Stimulated activated CD4-positive, alpha-beta T cell treated with anti-CD3 and anti-CD28 coated beads, TNF-alpha, amount 100 ng/mL, for 4 hours (primary cell): ENCODE results near the gene PDE4D.

Source experiments
- DNase-seq, 3 experiments: peaks; one replicate each; pipeline ENCODE4 v3.0.0-alpha.2; 2020; ENCODE audit warnings: low read depth in 3 of 3

The PDE4D gene

DNA sequence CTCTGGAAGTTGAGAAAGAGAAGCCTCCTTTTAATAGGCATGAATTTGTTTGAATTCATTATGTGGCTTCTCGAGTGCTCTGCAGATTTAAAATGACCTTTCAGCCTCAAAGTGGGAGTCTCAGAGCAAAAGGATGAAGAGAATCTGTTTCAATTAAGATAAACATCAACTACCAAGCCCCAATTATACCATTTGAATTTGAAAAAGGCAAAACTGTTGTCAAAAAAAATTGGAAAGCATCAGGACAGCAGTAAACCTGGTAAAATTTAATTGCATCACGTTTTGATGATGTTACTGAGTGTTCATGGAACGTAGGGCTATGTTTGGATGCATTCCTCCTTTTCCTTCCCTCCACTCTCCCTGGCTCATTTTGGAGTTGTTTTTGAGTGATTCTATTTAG, 637.2 kb downstream of the PDE4D start:
- DNase-seq: no peak

DNA sequence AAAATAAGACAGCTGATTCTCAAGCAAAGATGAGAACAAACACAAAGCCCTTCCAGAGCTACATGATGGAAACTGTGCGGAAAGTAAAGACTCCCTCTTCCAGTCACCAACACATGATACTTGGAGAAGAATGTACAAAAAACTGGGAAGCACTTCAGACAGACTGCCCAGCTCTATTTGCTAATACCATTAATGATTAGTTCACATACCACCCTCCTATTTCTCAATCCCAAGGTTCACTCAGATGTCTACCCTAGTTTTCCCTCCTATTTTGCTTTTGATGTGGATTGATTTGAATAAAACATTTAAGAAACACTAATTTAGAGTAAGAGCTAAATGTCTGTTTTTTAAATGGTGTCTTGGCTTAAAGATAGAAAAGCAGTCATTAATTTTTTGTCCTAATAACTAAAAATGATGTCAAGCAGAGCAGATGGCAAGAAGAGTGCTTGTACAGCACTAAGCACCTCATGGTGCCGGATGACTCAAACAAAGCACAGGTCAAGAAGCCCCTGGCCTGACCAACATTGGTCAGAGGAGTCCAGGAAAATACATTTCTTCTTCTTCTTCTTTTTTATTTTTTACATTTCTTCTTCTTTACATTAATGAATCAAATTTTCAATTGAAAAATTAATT, 639.4 kb downstream of the PDE4D start:
- no peak for DNase-seq

DNA sequence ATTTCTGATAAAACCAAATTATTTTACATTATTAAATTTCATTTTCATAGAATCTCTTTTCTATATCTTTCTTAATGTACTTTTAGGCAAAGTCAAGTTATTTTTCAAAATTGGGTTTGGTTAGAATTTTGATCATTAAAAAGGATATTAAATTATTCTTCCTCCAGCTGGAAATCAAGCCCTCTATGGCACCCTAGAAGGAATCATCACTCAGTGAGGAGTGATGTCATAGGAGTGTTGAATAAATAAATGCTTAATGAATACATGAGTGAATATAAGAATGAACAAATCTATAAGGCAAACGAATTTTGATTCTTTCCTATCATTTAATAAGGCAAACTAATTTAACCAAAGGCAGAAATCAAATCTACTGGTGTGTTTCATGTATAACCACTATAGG, 639.9 kb downstream of the PDE4D start:
- no peak for DNase-seq

DNA sequence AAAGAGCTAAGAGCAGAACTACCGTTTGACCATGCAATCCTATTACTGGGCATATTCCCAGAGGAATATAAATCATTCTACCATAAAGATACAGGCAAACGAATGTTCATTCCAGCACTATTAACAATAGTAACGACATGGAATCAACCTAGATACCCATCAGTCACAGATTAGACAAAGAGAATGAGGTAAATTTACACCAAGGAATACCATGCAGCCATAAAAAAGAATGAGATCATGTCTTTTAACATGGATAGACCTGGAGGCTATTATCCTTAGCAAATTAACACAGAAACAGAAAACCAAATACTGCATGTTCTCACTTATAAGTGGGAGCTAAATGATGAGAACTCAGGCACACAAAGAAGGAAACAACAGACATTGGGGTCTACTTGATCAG, 641.9 kb downstream of the PDE4D start:
- no peak for DNase-seq

DNA sequence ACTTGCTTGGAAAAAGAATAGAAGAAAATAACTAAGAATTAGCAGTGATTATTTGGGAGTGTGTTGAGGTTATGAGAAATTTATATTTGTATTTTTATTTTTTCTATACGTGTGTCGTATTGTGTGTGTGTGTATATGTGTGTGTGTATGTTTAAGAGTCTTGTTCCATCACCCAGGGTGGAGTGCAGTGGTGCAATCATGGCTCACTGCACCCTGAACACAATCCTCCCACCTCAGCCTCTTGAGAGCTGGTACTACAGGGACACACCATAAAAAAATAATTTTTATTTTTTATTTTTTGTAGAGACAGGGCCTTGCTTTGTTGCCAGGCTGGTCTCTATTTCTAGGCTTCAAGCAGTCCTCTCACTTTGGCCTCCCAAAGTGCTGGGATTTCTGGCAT, 643.8 kb downstream of the PDE4D start:
- DNase-seq: no peak

DNA sequence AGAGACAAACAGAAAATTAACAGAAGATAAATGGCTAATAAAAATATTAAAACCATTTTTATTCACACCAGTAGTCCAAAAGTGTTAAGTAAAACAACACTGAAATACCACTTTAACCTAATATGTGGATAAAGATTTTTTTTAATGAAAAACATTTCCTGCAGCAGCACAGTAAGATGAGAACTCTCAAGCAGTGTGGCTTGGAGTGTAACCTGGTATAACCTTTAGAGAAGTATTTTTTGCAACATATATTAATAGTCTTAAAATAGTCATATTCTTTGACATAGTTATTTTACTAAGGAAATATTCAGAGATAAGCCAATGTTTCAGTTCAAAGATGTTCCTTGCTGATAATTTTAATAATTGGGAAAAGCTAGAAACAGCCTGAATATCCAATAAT, 644.4 kb downstream of the PDE4D start:
- no peak for DNase-seq

DNA sequence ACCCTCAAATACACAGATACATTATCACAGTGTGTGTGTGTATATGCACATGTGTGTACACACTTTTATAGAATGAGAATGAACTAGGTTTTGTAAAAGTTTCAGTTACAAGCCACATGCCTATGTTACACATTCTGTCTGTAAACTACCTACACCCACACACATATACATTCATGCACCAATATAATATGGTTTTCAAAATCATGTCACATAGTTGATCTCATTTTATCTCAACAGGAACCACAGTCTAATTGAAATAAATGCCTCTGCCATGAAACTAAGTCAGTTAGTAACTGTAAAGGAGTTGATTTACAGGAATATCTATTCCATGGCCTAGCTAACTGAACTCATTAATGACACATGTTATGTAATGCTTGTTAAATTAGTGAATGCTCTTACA, 646.6 kb downstream of the PDE4D start:
- DNase-seq: no peak

DNA sequence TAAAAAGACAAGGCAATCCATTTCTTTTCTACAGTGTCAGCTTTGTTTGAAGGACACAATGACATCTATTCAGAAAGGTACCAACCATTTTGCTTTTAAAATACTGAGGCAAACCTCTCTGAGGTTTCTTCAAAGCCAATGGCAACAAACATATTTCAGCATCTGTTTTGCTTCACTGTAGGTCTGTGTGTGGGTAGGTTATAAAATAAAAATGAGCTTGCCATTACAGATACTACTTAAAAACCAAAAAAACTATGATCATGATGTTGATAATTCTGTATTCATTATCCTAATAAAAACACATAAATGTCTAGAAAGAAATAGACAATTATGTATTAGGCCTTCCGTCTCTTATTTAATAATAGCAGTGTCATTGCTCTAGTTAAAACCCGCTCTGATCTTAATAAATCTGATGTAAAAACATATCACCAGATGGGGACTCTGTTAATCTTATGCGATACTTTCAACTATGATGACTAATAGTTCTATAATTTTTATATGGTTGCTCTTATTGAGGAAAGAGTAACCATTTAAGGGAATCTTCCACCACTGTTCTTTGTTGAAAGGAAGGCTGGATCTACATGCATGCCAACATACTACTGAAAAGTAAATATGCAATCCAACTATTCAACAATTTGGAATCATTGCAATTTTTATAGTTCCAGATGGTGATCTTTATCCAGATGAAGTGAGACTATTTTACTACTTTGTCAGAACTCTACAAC, 647.2 kb downstream of the PDE4D start:
- no peak for DNase-seq

DNA sequence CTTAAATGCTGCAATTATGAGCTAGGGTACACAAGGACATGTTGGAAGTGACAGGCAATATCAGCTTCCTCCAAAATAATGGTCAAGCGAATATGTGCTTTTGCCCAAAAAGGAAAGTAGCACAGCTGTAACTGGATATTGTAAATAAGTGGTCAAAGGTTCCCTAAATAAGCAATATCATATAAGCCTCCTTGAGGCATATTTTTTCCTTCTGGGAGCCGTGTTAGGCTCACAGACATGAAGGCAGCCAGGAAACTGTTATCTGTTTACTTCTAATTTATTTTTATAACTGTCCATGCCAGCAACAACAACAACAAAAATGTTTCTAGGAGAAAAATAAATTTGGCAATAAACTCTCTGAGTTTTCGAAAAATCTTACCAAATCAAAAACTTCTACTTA, 648.3 kb downstream of the PDE4D start:
- no peak for DNase-seq

DNA sequence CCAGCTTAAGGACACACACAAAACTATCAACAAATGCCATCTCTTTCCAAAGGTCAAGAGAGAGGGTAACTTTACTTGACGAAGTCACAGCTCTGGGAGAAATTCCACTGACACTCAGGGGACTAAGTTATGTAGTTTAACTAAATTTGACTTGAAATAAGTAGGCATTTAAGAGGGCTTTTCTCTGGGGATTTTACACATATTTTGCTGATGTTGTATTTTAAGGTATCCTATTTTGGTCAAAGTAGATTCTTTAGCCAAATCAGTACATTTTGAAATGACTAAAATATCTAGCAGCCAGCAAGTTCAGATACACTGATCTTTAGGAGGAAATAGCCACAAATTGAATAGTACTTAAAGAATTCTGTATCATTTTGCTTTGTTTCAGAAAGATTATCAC, 652.0 kb downstream of the PDE4D start:
- no peak for DNase-seq

DNA sequence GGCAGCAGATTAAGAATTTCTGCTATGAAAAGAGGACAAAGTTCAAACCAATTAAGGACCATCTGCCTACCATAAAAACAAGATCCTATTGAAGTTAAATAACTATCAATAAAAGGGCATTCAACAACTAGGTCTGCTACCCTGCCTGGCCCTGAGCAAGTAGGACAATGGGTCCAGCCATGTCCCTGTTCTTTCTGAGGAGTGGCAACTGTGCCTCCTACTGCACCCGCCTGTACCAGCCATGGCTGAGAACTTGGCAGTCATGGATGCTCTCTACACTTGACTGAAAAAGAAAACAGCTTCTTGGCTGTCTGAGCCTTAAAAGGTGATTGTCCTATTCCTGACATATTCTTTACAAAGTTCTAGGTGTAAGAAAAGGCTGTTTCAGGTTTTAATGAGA, 652.4 kb downstream of the PDE4D start:
- no peak for DNase-seq

DNA sequence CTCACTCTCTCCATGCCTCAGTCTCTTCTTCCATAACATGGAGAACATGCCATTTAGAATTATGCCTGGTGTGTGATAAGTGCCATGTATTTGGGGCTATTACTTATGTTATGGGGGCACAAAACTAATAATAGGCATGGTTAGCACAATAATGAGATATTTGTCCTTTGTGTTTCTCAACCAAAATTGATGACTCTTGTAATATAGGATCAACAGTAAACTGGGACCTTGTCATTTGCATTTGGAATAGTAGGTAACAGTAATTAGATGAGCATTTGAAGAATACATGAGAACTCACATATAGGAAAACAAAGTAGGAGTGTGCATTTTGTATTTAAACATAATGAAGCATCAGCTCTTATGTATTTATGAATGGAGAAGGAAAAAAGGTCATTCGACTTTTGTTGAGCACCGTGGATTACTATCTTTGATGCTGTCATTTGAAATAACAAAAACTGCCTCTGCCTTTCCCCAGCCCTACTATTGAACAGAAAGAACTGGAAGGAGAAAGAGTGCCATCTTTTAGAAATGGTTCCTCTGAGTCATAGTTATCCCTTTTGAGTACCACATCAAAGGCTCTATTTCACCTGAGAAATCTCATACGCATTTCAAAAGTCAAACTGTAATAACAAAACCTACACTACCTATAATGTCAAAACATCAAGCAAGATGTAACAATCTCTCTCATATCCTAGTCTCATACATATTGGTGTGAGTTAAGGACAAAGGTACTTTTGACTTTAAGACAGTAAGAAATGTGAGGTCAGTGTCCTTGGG, 655.2 kb downstream of the PDE4D start:
- DNase-seq: no peak

DNA sequence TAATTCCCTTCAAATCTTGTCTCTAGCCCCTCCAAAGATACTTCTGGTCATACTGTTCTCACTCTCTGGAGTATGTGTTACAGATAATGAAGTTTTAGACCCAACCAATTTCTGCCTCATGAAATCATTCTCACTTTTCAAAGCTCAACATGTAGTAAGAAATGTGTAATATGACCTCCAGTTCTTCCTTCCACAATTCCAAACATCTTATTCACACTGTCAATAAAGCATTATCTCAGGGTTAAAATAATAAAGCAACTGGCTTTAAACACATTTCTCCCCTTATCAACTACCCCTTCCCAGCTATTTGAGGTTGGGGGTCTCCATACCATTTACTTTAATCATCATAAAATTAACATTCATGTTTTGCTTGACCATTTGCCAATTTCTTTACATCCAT, 656.5 kb downstream of the PDE4D start:
- DNase-seq: no peak

DNA sequence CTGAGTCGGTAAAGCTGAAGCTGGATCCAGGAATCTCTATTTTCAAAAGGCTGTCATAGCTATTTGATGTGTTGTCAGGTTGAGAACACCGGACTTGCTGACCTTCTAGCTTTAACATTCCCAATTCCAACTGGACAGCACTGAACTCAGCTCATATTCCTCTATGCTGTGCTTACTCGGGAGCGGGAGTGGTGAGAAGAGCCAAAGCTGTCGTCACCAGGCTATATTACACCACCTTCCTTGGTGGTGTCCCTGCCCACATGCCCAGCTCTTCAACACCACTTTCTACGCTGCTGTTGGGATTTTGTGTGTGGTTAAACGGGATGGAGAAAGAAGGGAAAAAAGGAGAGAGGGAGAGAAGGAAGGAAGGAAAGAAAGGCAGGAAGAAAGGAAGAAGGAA, 657.1 kb downstream of the PDE4D start:
- no peak for DNase-seq

DNA sequence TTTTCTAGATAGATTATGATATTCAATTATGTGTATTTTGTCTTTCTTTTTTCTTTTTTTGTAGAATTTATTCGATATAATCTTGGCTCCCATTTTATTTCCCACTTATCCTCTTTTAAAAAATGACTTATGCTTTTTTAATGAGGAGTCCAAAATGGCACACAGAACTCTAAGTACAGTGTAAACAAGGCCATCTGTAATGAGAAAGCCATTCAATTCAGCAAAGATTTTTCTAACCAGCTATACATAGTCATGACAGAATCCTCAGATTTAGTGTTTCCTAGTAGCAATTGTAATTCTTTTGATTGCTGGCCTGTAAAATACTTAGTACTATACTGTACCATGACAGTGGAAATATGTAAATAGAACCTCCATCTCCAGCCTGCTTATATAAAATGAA, 659.3 kb downstream of the PDE4D start:
- DNase-seq: no peak

DNA sequence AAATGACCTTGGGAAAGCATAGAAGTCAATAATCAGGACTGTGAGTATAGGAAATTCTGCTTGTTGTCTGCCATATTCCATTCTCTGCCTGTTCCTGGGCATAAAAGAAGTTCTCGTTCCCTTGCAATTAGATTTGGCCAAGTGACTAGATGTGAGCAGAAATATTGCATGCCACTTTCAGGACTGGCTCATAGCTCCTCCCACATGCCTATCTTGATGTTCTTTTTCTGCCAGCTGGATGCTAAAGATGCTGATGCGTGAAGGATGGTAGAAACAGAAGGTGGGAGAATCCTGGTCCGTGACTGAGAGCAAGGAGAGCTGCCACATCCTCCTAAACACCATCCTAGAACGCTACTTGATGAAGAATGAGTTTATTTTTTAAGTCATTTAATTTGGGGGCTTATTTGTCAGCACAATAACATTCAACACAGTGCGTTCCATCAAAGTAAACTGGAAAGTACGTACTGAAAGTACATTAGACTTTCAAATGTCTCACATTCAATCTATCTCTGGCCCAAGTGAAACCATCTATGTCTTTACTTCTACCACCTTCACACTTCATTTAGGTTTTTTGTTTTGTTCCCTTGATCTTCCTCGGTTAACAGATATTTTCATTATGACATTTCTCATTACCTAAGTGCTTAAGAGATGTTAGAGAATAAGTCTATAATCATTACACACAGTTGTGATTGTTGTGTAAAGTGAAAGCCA, 662.1 kb downstream of the PDE4D start:
- DNase-seq: no peak

DNA sequence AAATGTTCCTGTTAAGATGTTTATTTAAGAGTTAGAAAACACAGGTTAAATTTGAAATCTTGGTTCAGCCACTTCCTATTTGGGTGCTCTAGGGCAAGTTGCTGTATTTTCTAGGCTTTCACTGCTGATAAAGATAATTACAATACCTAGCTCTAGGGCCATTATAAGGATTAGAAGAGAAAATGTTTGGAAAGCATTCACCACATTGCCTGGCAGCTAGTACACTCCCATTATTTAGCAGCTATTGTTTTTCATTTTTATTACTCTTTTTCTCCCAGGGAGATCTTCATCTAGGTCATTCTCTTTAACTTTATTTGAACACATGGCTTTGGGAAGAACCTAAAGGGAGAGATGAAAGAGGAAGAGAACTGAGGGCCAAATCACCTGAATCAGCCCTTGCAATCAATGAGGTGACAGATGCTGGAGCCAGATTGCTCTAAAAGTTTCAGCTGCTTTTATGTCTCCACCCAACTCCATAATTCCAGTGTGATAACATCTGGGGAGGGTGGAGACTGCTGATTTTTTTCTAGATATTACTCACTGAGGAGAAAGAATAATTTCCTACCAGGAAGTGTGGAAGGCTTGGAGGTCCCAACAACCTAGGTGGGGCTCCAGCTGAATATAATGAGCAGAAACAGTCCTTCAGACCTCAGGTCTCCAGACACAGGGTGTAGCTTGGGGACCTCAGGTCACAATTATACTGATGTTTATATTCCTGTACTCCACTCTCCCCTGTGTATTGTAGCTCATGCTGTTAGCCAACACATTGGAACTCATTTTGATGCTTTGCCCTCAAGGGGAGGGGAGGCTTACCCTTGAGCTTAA, 670.6 kb downstream of the PDE4D start:
- no peak for DNase-seq

DNA sequence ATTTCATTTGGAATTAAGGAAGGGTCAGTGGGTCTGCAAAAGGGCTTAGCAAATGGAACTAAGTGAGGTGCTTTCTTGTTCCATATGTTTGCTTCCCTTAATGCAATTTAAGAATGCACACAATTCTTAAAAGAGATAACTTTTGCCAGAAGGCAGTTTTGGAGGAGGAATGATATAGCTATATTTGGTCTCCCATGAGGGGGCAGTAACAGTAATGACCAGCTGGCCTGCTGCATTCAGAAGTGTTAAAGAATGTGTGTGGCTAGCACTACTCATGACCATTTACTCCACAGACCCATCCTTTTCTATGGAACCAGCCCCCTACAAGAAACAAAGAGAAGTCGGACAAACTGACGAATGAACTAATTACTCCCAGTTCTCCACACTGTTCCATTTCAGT, 671.8 kb downstream of the PDE4D start:
- DNase-seq: no peak

DNA sequence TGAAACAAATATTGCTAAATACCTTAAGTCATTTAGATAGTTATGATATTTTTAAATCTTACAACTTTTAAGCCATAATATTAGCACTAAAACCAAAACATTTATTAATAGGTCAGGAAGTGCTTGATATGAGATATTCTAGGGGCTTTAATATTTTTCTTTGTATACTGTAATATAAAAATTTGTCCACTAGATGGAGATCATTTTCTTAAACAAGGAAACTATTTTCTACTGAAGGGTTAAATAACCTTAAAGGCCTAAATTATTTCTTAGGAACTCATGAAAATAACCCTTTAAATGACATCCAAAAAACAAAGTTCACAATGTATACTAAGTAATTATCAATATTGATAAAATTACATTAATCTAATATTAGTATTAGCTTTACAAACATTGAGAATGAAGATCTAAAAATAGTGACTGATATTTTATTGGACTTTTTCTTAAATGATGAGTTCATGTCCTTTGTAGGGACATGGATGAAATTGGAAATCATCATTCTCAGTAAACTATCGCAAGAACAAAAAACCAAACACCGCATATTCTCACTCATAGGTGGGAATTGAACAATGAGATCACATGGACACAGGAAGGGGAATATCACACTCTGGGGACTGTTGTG, 675.0 kb downstream of the PDE4D start:
- DNase-seq: no peak

DNA sequence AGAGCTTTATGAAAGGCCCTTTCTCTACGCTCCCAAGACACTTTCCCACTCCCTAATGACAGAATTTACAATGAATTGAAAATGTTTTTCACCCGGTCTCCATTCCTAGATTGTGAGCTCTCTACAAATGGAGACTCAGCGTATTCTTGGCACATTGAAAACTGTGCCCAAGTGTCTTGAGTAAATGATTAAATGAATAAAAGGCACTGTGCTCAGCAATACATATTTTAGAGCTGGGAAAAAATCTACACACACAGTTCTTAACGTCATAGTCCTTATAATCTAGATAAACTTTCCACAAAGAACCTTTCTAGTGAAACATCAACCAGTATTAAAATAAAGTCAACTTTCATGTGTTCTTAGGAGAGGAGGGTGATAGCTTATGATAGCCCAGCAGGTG, 676.7 kb downstream of the PDE4D start:
- DNase-seq: no peak

DNA sequence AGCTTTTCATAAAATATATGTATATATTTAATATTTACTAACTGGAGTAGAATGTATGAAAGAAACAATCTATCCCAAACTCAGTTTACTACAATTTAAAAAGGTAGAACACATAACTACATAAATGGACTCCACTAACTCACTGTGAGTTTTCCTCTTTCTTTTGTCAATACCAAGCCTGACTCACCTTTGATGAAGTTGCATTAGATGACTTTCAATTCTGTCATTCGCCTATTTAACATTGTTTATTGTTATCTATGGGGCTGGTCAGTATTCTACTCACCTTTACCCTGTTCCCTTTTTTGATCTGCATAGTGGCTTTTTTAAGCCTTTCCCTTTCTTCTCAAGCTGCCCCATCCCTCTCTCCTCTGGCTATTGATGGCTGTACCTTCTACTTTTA, 680.9 kb downstream of the PDE4D start:
- no peak for DNase-seq
